Measurements from ENCODE around the gene ZNF217.
"Not testable (repeated sequence)": the region's sequence is repeated elsewhere in the genome, so short reads cannot be mapped to it uniquely, and the experiment has no call there.

DNA sequence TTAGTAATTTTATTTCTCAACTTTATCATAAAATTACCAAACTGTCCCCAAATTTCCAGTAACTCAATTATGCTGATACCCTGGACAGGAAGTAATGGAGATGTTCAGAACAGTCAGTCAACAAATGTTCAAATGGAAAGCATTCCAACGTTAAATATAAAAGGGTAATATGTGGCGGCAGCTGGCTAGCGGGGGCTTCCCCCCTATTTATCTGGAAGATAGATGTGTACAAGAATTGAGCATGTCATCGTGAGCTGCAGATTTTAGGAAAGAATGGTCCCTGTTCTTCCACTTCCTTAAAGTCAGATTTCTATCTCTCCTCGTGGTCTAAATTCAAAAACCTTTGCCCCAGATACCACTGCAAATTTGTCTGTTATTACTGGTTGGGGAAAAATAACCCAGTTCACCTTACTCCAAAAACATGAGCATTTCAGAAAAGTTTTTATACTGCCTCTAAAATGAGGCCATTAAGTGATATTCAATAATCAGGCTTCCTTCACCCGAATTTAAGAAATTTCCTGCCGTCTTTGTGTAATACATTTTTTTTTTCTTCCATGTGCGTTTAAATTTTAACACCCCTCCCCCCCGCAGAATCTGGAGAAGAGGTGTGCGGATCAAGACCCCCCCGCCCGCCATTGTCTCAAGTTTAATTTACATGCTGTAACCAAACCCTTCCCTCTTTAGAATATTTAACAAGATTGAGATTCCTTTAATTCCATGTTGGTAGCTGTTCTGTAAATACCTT is 4.1 kb downstream of the ZNF217 start:
- TF ChIP-seq, protein P1, sequence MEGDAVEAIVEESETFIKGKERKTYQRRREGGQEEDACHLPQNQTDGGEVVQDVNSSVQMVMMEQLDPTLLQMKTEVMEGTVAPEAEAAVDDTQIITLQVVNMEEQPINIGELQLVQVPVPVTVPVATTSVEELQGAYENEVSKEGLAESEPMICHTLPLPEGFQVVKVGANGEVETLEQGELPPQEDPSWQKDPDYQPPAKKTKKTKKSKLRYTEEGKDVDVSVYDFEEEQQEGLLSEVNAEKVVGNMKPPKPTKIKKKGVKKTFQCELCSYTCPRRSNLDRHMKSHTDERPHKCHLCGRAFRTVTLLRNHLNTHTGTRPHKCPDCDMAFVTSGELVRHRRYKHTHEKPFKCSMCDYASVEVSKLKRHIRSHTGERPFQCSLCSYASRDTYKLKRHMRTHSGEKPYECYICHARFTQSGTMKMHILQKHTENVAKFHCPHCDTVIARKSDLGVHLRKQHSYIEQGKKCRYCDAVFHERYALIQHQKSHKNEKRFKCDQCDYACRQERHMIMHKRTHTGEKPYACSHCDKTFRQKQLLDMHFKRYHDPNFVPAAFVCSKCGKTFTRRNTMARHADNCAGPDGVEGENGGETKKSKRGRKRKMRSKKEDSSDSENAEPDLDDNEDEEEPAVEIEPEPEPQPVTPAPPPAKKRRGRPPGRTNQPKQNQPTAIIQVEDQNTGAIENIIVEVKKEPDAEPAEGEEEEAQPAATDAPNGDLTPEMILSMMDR (conservative IDR thresholded peaks at IDR 0.05; ENCODE audit: low read length), result not testable (repeated sequence)
- not testable (repeated sequence) for TF ChIP-seq EZH2phosphoT487 (IDR thresholded peaks at IDR 0.05; ENCODE audit: borderline replicate concordance)

All from Loucy (cell line).